HG02588 (cell line): ENCODE results near the gene TNS1.

Experiments
- ATAC-seq: cut with Tn5 transposase; IDR thresholded peaks from one replicate; pipeline ENCODE4 v1.9.1; 2021; ENCODE audit warnings: mild to moderate bottlenecking, moderate library complexity; ENCODE audit not compliant: unreplicated experiment

Gene TNS1

DNA sequence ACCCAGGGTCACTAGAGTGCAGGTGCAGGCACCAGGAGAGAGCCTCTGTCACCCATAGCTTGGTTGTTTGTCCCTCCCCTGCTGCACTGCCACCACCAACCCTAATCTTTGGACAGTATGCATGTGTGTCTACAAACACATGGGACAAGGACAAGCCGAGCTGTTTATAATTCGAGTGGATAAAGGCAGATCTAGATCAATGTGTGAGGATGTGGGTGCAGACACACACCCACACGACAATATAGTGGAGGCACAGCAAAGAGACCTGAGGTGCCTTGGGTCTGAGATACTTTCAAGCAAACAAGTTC, 199.2 kb downstream of the TNS1 start:
- no peak for ATAC-seq

DNA sequence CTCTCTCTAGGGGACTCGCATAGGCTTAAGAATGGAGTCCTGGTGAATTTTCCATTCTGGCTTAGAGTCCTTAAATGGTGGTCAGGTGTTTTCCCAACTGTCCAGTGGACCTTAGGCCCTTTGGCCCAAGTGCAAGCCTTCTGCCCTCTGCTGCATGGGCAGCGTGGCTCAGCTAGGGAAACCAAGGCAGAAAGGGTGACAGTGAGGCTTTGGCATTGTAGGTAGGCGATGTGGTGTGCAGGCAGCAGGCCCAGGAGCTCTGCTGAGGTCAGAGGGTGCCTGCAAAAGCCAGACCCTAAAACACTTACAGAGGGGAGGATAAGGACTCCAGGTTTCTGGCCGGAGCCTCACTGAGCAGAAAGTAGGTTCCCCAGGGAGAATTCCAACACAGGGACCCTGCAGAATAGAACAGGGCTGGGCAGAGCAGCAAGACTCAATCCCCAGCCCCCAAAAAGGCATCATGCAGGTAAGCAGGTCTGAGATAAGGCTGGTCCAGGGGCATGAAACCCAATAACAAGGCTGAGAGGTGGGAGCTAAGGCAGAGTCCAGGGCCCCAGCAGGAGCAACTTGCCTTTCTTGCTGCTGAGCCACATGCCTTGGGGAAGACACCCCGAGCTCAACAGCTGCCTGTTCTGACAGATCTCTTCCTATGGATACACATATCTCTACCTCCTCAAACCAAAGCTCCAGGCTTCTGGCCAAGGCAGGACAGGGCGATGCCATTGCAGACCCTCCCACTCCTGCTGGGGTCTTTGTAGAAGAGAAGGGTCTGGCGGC, 199.7 kb downstream of the TNS1 start:
- no peak for ATAC-seq

DNA sequence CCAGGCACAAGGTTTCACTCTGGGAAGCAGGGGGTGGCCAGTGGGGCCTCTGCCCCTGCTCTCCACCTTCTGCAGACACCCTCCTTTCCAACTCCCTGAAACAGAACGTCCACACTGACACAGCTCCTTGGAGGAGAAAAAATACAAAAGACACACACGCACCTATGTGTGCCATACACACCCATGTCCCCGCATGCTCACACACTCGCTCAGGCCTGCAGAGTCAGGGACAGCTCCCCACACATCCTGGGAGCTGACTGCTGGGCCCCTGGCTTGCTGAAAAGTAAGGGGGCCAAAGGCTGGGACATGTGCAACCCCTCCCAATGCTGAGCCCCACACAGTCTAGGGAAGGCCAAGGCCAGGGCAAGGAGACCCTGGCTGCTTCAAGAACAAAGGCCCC, 200.5 kb downstream of the TNS1 start:
- no peak for ATAC-seq

- no peak for ATAC-seq
Measured at GRCh38 chr2:217801711-217802110, 201.1 kb downstream of the TNS1 start.

GRCh38 chr2:217801115-217801531, 201.7 kb downstream of the TNS1 start:
- ATAC-seq = no peak

DNA sequence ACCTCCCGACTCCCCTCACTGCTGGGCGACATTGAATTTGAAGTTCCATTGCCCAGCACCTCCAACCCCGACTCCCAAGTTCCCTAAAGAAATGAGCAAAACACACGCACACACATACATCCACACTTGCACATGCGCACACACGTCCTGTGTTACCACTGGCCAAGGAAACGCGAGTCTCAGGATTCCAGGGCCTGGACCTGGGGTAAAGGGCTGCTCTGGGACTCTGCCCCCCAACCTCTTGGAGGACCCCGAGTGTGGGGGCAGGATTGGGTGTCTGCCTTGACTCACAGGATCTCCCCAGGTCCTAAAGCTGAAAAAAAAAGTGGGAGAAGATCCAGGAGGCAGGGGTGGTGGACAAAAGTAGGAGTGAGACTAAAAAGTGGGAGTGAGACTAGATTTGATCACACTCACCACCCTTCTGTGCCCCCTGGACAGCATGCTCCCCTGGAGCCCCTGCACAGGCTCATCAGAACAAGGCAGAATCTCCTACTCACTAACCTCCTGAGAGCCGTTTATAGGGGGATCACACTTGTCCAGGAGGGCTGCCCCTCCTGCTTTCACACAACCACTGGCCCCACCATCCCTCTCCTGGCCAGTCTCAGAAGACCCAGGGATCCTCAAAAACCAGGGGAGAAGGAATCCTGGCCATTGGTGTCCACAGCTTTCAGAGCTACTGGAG, 202.2 kb downstream of the TNS1 start:
- no peak for ATAC-seq

- ATAC-seq = no peak
Measured at GRCh38 chr2:217799563-217800432, 203.0 kb downstream of the TNS1 start.

GRCh38 chr2:217798743-217799562, 203.8 kb downstream of the TNS1 start:
- ATAC-seq = no peak

GRCh38 chr2:217798191-217798590, 204.6 kb downstream of the TNS1 start:
- no peak for ATAC-seq

- ATAC-seq = no peak
Measured at GRCh38 chr2:217797661-217798069, 205.1 kb downstream of the TNS1 start.

- no peak for ATAC-seq
Measured at GRCh38 chr2:217797165-217797564, 205.6 kb downstream of the TNS1 start.

GRCh38 chr2:217795706-217796465, 206.9 kb downstream of the TNS1 start:
- ATAC-seq = no peak

DNA sequence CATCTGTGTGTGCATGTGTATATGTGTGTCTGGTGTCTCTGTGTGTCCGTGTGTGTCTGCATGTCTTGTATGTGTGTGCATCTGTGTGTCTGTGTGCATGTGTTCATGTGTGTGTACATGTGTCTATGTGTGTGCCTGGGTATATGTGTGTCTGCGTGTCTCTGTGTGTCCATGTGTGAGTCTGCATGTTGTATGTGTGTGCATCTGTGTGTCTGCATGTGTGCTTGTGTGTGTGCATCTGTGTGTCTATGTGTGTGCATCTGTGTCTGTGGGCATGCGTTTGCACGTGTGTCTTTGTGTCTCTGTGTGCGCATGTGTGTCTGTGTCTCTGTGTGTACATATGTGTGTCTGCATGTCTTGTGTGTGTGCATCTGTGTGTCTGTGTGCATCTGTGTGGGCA, 207.7 kb downstream of the TNS1 start:
- ATAC-seq = no peak

GRCh38 chr2:217794133-217794986, 208.4 kb downstream of the TNS1 start:
- ATAC-seq = no peak

DNA sequence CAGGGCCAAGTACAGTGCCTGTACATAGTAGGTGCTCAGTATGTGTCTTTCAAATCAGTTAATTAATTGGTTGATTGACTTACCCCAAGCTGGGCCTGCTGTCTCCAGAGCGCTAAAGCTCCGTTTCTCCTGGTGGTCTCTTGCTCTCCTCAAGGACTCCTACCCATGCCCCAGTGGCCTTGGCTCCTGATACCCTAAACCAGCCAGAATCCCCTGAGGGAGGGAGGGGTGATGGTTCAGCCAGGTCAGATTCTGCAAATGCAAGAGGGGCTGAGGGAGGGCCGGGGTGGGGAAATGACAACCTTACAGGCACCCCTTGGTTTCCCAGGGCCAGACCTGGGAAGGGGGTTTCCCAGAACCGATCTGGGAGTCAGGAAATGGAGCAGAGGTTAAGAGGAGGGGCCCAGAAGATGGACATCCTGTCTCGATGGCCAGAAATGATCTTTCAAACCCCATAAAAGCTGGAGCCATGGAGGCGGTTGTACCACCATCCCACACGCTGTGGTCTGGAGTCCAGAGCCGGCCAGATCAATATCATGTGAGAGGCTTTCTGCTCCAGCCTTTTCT, 209.1 kb downstream of the TNS1 start:
- ATAC-seq = no peak

DNA sequence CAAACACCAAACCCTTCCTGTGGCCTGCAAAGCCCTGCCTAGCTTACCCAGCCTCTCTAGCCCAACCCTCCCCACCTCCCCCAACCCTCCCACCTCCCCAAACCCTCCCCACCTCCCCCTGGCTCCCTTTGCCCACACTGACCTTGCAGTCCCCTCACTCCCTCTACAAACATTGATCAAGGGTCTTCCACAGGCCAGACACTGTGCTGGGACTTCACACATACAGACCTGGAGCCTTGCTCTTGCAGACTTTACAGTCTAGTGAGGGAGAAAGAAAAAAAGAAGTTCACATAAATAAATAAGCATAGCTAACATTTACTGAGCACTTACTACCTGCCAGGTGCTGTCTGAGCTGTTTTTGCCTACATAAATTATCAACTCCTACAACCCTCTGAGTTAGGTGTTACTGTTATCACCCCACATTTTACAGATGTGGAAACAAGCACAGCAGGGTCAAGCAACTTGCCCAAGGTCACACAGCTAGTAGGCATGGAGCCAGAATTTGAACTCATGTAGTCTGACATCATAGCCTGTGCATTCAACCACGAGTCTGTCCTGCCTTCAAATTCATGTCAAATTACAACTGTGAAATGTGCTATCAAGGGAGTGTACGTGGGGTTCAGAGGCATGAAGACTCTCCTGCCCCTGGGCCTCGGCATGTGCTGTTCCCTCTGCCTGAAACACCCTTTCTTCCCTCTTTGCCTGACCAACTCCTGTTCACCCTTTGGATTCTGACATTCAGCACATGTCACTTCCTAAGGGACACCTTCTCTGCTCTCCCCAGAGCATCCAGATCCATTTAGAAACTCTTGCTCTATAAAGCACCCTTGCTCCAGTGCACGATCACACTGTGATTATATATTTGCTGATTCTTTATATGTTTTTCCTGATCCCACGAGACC, 209.9 kb downstream of the TNS1 start:
- no peak for ATAC-seq

GRCh38 chr2:217791551-217791950, 211.2 kb downstream of the TNS1 start:
- no peak for ATAC-seq
